Cardiac fibroblast (primary cell): ENCODE data around the gene CRYBA4.
A peak's percentile ranks its signal among the peaks of the same experiment; 100 is the strongest.

ENCODE experiments used
- DNase-seq, 2 donors: peaks; one replicate each; pipeline versions ENCODE4 v3.0.0 to v3.0.0-alpha.2; 2010; ENCODE audit warnings: low read depth in 2 of 2
- H3K4me3 ChIP-seq, 2 donors: replicated peaks in 1 of 2; 1 replicate in 1 of 2; 2 replicates in 1 of 2; pipeline ENCODE4 v1.5.1; 2011; ENCODE audit warnings: low read depth in 2 of 2, low read length in 2 of 2, mild to moderate bottlenecking in 2 of 2, moderate library complexity in 1 of 2
- CTCF ChIP-seq: IDR thresholded peaks from one replicate; pipeline ENCODE4 v1.5.1; 2011; ENCODE audit warnings: low read depth, mild to moderate bottlenecking, low read length, inconsistent platforms

CRYBA4 gene

DNA sequence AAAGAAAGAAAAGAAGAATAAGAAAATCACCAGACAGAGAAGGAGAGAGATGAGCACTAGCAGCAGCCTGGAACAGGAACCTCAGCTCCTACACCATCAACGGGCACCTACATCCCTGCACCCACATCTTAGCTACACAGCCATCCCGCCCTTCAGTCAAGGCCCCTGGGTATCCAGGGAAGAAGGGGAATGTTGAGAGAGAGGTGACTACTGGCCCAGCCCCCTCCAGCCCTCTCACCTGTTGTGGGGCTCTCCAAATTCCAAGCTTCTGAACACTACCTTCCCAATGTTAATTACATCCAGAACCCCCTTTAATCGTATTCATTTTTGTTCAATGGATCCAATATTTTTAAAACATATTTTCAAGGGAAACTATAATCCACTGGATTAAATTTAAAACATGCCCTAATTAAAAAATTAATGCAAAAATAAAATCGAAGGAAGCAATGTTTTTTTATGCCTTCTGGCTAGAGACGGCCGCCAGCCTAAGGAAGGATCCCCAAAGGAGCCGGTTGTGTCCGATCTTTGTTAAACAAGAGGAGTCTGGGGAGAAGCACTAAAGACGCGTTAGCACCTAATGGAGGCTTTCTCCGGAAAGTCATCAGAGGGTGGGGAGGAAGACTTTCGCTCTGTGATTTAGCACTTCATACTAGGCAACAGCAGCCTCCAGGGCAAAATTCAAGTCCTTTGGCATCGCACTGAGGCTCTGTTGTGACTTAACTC is 41.4 kb upstream of the CRYBA4 start:
- no peak overlapping the region for H3K4me3 ChIP-seq
- TF ChIP-seq CTCF = no peak
- no peak for DNase-seq

GRCh38 chr22:26581026-26581425 is 40.7 kb upstream of the CRYBA4 start:
- no peak for TF ChIP-seq CTCF
- DNase-seq = no peak
- H3K4me3 ChIP-seq = no peak overlapping the region

DNA sequence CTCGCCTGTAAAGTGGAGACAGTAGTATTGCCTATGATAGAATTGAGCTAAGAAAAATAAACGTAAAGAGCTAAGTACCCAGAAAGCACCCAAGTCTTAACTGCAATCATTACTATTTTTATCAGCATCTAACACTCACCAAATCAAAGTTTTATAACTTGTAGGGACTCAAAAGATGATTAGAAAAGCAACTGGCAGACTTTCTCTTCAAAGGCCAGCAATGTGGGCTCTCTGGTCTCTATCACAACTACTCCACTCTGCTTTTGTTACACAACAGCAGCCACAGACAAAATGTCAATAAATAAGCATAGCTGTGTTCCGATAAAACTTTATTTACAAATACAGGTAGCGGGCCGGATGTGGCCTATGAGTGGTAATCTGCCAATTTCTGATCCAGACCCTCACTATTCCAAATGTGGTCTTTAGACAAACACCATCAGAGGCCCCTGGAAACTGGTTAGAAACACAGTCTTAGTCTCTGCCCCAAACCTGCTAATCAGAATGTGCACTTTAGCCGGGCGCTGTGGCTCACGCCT is 40.1 kb upstream of the CRYBA4 start:
- no peak overlapping the region for H3K4me3 ChIP-seq
- no peak for TF ChIP-seq CTCF
- DNase-seq = no peak

GRCh38 chr22:26584010-26584409 is 37.8 kb upstream of the CRYBA4 start:
- no peak for DNase-seq
- no peak overlapping the region for H3K4me3 ChIP-seq
- TF ChIP-seq CTCF = no peak

- TF ChIP-seq CTCF = peak; percentile 6
- no peak overlapping the region for H3K4me3 ChIP-seq
- DNase-seq = peak; percentile 66 to 84
Observed at GRCh38 chr22:26585104-26585790, 36.5 kb upstream of the CRYBA4 start.

DNA sequence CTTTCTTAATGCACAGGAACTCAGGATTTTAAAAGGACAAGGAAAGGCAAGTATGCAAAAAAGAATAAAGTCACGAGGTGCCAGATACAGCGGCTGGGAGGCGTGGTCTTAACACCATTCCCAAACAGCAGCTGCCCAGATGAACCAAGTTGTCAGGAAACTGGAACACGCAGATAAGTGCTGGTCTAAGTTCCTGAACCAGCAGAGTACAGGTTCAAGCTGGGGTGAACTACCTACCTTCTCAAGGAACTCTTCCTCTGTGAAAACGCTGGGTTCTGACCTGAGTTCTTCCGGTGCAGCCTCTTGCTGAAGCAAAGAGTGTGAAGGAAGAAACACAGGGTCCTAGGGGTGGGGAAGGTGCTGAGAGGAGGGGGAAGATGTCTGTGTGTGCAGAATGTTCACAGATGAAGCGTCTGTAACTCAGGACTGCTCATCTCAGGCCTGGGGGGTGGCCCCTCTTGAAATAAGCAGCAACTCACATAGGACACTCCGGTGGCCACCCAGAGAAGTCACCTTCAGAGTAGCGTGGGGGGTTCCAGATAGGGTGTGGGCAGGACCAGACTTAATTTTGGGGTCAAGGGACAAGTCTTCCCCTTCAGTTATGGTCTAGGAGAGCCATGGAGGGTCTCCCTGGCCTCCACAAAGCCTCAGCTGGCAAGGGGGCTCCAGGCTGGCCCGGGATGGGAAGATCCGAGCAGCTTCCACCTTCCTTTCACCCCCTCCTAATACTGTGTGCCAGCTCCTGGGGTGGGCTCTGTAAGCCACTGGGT is 35.0 kb upstream of the CRYBA4 start:
- peak in 1 of 2 donors; percentile 54 for DNase-seq
- TF ChIP-seq CTCF = no peak
- no peak overlapping the region for H3K4me3 ChIP-seq
